Occipital lobe (tissue), 2 donors: ENCODE results near the gene GHRHR. TPM values are rescaled to one million over a fixed set of nuclear protein-coding genes. Genes with fewer than 3 reads are reported as not detected.
A peak's percentile ranks its signal among the peaks of the same experiment; 100 is the strongest.

Source experiments
- DNase-seq: peaks from one replicate; lab custom pipeline; 2025; lab: John Stamatoyannopoulos, UW
- total RNA-seq: library from RNA; depleted of rRNA; stranded (reverse); fragments of >200 nt; gene quantifications from one replicate; pipeline ENCODE4 v1.2.3, GENCODE V29; 2014

Gene GHRHR
- total RNA-seq, 1 donor from 2014 or later, result not detected

GRCh38 chr7:30928254-30928872 is 35.4 kb upstream of the GHRHR start:
- no peak for DNase-seq

GRCh38 chr7:30929686-30930085 is 34.1 kb upstream of the GHRHR start:
- no peak for DNase-seq

- DNase-seq, result no peak
These were observed 33.1 kb upstream of the GHRHR start for GRCh38 chr7:30930621-30931020.

GRCh38 chr7:30931161-30931928 is 32.4 kb upstream of the GHRHR start:
- no peak for DNase-seq

- DNase-seq, result no peak
These were observed 31.7 kb upstream of the GHRHR start for GRCh38 chr7:30931929-30932540.

- no peak for DNase-seq
These were observed 31.2 kb upstream of the GHRHR start for GRCh38 chr7:30932562-30932961.

GRCh38 chr7:30933124-30933974 is 30.4 kb upstream of the GHRHR start:
- DNase-seq, result no peak

GRCh38 chr7:30934225-30934624 is 29.5 kb upstream of the GHRHR start:
- DNase-seq, result no peak

GRCh38 chr7:30934732-30935568 is 28.8 kb upstream of the GHRHR start:
- DNase-seq, result no peak

GRCh38 chr7:30935569-30935877 is 28.2 kb upstream of the GHRHR start:
- no peak for DNase-seq

GRCh38 chr7:30936650-30937245 is 27.0 kb upstream of the GHRHR start:
- DNase-seq, result no peak

GRCh38 chr7:30937416-30937815 is 26.3 kb upstream of the GHRHR start:
- no peak for DNase-seq

- DNase-seq, result peak; percentile 22
These were observed 25.1 kb upstream of the GHRHR start for GRCh38 chr7:30938435-30939316.

GRCh38 chr7:30941582-30942323 is 22.0 kb upstream of the GHRHR start:
- no peak for DNase-seq

GRCh38 chr7:30950197-30950596 is 13.6 kb upstream of the GHRHR start:
- DNase-seq, result no peak

GRCh38 chr7:30954914-30955313 is 8.8 kb upstream of the GHRHR start:
- DNase-seq, result no peak

- DNase-seq, result no peak
These were observed 7.0 kb upstream of the GHRHR start for GRCh38 chr7:30956704-30957103.

GRCh38 chr7:30965372-30965771 is 1.6 kb downstream of the GHRHR start:
- DNase-seq, result no peak

GRCh38 chr7:30965883-30966282 is 2.1 kb downstream of the GHRHR start:
- no peak for DNase-seq
